Hepatocyte (in vitro differentiated cells): Measurements from ENCODE around the gene EWSR1.
"Not testable (repeated sequence)": the region's sequence is repeated elsewhere in the genome, so short reads cannot be mapped to it uniquely, and the experiment has no call there.

Experiments
- CTCF ChIP-seq: fragments of 200-600 bp; sonication (generic); IDR thresholded peaks from 2 replicates; pipeline ENCODE4 v1.5.1; 2016; ENCODE audit warnings: antibody characterized with exemption, mild to moderate bottlenecking; ENCODE audit not compliant: poor library complexity
- EZH2phosphoT487 ChIP-seq: fragments of 200-600 bp; sonication (generic); IDR thresholded peaks from one replicate; pipeline ENCODE4 v1.6.1; 2018; ENCODE audit warnings: antibody characterized with exemption, mild to moderate bottlenecking, low read depth, moderate library complexity; ENCODE audit not compliant: unreplicated experiment, severe bottlenecking

- TF ChIP-seq CTCF, EZH2phosphoT487: not testable (repeated sequence)
Observed at GRCh38 chr22:29240481-29240880, 27.6 kb upstream of the EWSR1 start.
